ENCODE results near the gene KCNJ18.
"Not testable (repeated sequence)": the region's sequence is repeated elsewhere in the genome, so short reads cannot be mapped to it uniquely, and the experiment has no call there.

The KCNJ18 gene

GRCh38 chr17:21691883-21692703, at the start of gene KCNJ18:
TSS of gene KCNJ18 (plus strand) at chr17:21692523. CDS start at chr17:21702787, 10,264 bp downstream.
- not testable (repeated sequence) for DNase-seq

DNA sequence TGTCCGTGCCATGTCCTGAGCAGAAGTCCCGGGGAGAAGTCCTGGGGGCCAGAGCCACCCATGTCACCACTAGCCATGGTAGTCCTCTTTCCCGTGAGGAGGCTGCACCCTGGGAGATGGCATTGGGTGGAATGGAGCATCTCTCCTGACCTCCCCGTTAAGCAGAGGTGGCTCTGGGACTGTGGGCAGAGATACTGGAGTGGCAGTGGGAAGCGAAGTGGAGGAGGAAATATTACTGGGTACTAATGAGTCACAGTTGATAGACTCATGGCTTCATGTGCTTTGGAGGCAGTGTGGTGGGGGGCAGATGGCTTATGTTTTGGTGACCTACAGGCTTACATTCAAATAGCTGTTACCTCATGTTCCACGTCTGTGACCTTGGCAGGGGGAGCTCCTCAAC, 44.2 kb upstream of the KCNJ18 start:
- not testable (repeated sequence) for DNase-seq

- DNase-seq, result not testable (repeated sequence)
Measured at GRCh38 chr17:21650043-21650442, 42.3 kb upstream of the KCNJ18 start.

DNA sequence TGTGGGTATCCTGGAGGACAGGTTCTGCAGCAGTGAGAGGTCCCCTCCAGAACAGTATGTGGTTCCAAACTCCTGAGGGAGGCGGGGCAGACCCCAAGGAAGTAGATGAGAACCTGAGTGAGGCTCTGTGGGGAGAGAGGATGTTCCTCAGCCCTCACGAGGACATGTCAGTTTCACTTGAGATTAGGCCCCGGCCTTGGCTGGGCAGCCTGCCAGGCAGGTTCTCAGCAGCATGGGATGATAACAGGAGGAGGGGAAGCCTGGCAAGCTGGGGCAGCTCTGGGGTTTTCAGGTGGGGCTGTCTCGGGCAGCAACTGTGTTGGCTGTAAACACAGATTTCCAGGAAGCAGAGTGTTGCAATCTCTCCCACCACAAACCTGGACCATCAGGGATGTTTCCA, 40.3 kb upstream of the KCNJ18 start:
- not testable (repeated sequence) for DNase-seq

DNA sequence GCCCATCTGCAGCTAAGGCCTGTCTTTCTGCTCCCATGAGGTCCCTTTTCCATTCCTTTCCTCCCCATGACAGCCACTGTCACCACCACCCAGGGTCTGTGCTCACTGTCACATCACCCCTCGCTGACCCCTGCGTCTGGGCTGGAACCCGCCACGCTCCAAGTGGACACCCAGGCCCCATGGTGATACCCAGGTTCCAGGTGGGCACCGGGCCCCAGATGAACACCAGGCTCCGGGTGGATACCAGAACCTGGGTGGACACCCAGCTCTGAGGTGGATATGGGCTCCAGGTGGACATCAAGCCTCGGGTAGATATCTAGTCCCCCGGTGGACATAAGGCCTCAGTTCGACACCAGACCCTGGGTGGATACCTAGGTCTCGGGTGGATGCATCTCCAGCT, 39.1 kb upstream of the KCNJ18 start:
- DNase-seq, result not testable (repeated sequence)

GRCh38 chr17:21656518-21657309, 35.6 kb upstream of the KCNJ18 start:
- DNase-seq, result not testable (repeated sequence)

DNA sequence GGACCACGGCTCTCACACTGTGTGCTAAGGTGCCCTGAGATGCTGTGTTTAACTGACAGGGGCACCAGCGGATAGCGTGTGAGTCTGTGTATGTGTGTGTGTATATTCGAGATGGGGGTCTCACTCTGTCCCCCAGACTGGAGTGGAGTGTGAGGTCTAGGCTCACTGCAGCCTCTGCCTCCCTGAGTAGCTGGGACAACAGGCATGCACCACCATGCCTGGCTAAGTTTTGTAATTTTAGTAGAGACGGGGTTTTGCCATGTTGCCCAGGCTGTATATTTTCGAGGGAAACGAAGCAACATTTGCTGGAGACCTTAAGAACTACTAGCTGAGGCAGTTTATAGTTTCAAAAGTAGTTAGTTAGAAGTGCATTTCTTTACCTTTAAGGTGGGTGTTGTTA, 32.7 kb upstream of the KCNJ18 start:
- not testable (repeated sequence) for DNase-seq

DNA sequence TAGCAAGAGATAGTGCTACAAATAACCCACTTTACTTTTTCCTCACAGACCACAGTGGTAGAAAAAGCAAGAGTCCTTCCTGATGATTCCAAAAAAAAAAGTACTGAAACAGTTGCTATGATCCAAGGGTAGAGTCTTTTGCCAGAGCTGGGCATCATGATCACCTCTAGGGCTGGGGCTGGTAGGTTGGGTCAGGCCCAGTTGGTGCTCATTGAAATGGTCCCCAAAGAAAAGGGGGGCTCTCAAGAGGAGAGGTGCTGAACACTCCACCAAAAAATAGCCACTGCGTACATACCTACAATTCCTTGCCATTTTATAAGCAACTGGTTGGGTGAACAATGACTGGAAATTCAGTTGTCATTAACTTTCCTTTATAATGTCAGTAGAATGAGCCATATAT, 30.9 kb upstream of the KCNJ18 start:
- DNase-seq, result not testable (repeated sequence)

DNA sequence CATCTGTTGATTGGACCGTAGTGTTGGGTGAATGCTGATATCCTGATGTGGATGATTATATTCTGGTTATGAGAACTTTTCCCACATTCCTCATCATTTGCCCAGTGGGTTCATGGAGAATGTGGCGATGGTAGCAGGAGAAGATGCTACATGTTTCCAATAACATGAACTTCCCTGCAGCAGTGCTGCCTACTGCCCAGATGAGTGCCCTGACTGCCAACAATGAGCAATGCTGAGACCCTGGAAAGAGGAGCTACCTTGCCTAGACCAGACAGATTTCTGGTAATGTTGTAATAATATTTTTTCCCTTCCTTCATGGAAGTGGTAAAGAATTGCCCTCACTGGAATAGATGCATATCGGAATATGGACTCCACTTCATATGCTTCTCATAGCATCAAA, 29.2 kb upstream of the KCNJ18 start:
- not testable (repeated sequence) for DNase-seq

DNA sequence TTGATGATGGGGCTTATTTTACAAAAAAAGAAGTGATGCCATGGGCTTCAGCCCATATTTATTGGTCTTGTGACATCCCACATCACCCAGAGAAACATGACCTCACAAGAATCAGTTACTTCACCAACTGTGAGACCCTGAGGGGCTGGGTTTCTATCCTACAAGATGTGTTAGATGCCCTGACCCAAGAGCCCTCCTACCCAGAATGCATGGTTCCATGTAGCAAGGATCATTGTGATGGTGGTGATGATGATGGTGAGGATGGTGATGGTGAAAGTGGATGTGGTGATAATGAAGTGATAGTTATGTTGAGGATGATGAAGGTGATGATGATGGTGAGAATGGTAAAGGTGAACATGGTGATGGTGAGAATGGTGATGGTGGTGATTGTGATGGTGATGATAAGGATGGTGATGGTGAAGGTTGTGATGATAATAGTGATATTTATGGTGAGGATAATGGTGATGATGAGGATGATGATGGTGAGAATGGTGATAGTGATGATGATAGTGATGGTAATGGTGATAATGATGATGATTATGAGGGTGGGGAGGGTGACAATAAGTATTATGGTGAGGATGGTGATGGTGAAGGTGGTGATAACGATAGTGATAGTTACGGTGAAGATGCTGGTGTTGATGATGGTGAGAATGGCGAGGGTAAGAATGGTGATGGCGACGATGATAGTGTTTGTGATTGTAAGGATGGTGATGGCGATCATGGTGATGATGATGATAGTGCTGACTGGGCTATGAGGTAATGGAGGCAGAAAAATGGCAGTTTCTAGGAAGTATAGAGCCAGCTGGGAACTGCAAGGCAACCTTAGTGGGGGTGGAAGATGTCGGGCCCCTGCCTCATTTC, 28.5 kb upstream of the KCNJ18 start:
- not testable (repeated sequence) for DNase-seq

GRCh38 chr17:21665171-21665570, 27.2 kb upstream of the KCNJ18 start:
- DNase-seq, result not testable (repeated sequence)

GRCh38 chr17:21665935-21666493, 26.3 kb upstream of the KCNJ18 start:
- DNase-seq, result not testable (repeated sequence)

- DNase-seq, result not testable (repeated sequence)
Measured at GRCh38 chr17:21666711-21667412, 25.5 kb upstream of the KCNJ18 start.

DNA sequence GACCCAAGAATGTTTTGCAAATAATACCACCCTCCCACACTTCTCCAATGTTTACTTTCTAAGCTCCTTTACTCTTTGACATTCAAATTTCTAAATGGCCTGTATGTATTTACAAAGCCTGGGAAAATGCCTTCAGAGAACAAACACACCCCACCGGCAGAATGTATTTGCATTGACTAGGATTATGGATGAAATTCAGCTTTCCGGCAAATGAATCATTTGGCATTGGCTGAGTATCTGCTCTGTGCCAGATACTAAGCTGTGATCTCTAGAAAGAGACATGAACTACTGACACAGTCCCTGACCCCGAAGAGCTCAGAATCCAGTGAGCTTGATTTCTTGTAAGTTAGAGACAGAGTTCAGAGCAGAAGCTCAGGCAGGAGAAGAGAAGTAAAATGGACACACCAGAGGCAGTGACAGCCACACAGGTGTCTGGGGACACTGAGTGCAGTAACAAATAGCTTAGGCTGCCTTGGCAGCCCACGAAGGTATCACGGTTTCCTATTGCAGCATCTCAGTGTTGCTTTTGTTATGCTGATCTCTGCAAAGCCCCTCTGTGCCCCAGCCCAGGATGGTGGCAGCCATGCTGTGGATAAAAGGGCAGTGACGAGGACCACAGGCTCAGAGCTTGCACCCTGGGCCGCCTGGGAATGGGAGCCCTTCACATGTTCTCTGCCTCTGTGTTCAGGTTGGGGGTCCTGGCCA, 24.8 kb upstream of the KCNJ18 start:
- DNase-seq, result not testable (repeated sequence)

DNA sequence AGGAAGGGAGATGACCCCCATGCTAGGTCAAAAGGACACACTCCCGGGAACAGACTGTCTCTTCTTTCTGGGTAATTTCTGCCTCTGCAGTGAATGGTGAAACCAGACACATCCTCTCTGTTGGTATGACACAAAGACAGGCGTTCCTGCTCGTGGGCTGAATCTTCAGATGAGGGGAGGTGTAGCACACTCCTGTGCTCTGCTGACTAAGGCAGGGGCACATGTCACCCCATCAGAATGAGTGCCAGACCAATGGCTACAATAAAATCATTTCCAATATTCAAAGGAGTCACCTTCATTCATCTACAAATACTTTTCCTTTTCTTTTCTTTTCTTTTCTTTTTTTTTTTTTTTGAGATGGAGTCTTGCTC, 24.2 kb upstream of the KCNJ18 start:
- not testable (repeated sequence) for DNase-seq

DNA sequence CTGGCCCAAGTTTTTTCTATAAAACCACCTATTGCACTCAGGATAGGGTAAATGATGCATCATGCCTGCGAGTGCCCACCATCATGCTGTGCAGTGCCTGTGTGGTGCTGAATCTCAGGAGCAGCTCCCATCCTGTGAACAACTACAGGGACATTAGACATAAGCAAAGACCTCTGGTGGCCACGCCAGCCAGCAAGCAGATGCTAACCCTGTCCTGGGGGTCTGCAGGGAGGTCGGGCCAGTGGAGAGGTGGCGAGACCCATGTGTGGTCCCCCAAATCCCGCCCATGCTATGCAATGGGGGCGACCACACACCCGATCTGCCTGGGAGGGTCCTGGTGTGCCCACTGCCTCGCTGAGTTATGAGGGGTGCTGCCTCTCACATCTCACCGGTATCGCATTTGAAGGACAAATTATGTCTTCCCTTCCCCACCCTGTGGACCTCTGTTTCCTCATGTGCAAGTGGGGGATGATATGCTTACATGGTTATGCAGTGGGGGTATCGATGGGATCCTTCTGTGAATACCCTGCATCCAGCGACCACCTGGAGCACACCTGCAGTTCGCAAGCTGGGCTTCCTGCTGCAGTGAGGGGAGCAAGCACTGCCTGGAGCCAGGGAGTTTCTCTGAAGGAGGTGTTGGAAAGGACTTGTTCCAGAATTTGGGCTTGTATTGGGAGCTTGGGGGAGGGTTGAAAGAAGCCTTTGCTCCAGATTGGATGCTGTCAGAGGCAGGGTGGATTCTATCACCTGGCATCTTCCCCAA, 23.4 kb upstream of the KCNJ18 start:
- DNase-seq, result not testable (repeated sequence)

DNA sequence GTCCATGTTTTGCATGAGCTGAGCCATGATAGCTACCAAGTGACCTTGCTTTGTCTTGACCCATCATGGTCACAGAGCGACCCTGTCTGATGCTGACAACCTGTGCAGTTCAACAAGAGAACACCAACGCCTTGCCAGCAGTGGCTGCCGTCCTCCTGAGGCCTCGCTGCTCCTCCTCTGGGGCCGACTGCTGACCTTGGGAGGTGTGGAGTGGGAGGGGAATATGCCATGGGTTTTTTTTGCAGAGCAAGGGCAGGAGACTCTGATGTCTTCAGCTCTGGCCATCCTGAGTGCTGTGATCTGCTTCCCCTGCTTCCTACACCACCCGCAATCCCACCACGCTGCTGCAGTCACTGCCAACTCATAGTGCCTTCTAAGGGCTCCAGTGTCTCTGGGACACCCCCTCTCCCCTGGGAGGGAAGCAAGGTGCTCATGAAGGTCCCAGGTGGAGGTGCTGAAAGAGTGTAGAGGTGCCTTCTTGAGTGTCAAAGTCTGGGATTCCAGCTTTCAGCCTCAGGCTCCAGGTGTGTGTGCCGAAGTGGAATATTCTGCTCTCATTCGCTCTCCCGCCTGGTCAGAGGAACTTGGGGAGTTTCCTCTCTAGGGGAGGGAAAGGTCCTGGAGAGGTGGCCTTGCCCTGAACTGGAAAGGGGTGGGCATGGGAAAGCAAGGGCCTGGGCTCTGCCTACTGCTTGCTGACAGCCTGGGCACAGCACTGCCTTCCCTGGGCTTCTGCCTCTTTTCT, 22.5 kb upstream of the KCNJ18 start:
- DNase-seq, result not testable (repeated sequence)

GRCh38 chr17:21670361-21671155, 21.8 kb upstream of the KCNJ18 start:
- DNase-seq, result not testable (repeated sequence)

GRCh38 chr17:21671437-21671836, 20.9 kb upstream of the KCNJ18 start:
- not testable (repeated sequence) for DNase-seq
